ENCODE results near the gene INSL3.

GRCh38 chr19:17854061-17854460 is 32.7 kb upstream of the INSL3 start:
- no peak for TF ChIP-seq POLR2A (IDR thresholded peaks at IDR 0.05)
- TF ChIP-seq, protein P1, sequence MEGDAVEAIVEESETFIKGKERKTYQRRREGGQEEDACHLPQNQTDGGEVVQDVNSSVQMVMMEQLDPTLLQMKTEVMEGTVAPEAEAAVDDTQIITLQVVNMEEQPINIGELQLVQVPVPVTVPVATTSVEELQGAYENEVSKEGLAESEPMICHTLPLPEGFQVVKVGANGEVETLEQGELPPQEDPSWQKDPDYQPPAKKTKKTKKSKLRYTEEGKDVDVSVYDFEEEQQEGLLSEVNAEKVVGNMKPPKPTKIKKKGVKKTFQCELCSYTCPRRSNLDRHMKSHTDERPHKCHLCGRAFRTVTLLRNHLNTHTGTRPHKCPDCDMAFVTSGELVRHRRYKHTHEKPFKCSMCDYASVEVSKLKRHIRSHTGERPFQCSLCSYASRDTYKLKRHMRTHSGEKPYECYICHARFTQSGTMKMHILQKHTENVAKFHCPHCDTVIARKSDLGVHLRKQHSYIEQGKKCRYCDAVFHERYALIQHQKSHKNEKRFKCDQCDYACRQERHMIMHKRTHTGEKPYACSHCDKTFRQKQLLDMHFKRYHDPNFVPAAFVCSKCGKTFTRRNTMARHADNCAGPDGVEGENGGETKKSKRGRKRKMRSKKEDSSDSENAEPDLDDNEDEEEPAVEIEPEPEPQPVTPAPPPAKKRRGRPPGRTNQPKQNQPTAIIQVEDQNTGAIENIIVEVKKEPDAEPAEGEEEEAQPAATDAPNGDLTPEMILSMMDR (IDR thresholded peaks at IDR 0.05), result no peak
